Measurements from ENCODE around the gene SKI.

DNA sequence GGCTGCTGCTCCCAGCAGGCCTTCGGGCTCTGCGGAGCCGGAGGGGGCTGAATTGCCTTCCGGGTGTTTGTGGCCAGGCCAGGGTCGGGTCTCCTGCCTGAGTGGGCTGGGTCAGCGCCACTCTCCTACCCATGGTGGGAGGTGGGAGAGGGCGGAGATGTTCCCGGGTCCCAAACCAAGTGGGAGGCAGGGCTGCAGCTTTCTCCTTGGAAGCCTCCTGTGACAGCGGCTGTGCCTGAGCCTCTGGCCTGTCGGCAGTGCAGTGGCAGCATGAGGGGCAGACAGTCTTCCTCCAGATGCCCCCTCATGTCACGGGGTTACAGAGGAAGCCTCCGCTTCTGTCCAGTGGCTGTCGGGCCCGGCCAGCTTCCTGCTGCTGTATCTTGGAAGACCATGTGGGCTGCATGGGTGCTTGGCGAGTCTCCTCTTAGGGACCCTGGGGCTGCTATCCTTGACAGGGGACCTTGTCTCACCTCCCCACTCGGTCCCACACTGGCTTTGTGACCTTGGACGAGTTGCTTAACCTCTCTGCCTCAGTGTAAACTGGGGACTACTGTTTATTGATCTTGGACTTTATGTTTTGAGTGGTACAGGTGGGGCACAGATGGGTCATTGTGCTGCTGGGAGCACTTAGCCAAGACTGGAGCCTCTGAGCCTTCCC lies 4.3 kb downstream of the SKI start:
- TF ChIP-seq POLR2A (IDR thresholded peaks at IDR 0.05) = no peak
- TF ChIP-seq, protein P1, sequence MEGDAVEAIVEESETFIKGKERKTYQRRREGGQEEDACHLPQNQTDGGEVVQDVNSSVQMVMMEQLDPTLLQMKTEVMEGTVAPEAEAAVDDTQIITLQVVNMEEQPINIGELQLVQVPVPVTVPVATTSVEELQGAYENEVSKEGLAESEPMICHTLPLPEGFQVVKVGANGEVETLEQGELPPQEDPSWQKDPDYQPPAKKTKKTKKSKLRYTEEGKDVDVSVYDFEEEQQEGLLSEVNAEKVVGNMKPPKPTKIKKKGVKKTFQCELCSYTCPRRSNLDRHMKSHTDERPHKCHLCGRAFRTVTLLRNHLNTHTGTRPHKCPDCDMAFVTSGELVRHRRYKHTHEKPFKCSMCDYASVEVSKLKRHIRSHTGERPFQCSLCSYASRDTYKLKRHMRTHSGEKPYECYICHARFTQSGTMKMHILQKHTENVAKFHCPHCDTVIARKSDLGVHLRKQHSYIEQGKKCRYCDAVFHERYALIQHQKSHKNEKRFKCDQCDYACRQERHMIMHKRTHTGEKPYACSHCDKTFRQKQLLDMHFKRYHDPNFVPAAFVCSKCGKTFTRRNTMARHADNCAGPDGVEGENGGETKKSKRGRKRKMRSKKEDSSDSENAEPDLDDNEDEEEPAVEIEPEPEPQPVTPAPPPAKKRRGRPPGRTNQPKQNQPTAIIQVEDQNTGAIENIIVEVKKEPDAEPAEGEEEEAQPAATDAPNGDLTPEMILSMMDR (IDR thresholded peaks at IDR 0.05) = no peak
